Suppressor macrophage (primary cell): Measurements from ENCODE around the gene GP1BA.

ENCODE experiments used
- DNase-seq, 4 experiments: peaks; one replicate each; pipeline ENCODE4 v3.0.0-alpha.2; 2020 to 2022

The GP1BA gene

DNA sequence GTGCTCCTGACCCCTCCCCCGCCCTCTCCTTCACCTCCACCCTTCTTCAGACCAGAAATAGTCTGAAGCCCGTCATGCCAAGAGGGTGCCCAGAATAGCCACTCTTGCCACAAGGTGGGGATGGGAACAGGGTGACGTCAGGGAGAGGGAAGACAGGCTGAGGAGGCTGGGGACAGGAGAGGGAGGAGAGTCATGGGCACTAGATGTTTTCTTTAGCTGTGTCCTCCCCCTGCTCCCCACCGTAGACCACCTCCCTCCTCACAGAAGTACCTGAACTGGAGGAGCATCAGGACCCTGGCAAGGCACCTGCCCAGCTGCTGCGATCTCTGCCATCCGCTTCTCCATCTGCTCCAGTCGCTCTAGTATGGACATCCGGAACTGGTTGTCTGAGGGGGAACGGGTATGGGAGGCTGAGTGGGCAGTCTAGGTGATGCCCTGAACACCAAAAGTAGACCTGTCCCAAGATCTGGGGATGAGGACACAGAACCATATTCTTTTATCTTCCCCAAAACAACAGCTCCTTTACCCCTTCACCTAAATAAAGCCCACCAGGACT is 42.1 kb downstream of the GP1BA start:
- peak in 1 of 4 experiments; percentile 12 for DNase-seq

DNA sequence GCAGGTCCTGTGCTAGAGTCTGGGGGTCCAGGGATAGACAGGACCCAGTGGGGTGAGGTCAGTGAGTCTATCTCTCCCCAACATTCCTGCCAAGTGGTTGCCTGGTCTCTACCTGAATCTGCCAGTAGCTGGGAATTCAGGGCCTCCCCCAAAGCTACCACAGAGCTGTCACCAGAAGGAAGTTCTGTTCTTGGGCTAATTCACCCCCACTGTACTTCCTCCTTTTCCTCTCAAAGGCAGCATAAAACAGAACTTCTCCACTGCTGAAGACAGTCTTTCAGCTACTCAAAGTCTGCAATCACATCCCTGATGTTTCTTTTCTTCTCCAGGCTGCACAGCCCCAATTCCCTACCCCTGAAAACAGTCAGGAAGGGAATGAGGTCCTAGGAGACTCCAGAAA is 46.6 kb downstream of the GP1BA start:
- DNase-seq = peak; percentile 58 to 84 (median 78)

DNA sequence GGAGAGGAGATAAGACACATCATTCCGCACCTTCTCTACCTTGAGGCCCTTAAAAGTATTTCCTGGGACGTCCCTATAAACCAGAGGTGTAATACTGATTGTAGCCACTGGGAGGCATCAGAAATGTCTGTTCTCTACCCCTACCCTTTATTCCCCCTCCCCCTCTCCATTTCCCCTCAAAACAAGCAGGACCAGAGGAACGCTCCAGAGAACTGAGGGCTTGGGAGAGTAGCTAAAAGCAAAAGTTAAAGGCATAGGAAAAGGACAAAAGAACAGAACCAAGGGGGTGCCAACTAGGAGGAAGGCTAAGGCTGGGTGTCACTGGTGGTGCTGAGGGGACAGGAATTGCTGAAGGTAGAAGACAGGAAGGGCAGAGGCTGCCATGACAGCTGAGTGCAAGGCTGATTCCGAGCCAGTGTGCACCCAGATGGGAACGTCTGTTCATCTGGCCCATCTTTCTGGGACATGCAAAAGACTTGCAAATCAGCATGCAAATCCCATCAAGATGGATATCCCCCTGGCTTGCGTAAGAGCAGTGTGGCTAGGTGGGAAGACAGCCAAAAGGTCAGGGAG is 48.7 kb downstream of the GP1BA start:
- DNase-seq = peak; percentile 34 to 61 (median 50)

- peak in 2 of 4 experiments; percentile 40 to 44 for DNase-seq
Measured at GRCh38 chr17:4982305-4982704, 50.2 kb downstream of the GP1BA start.
